ENCODE data around the gene RMND5B.

Gene RMND5B

DNA sequence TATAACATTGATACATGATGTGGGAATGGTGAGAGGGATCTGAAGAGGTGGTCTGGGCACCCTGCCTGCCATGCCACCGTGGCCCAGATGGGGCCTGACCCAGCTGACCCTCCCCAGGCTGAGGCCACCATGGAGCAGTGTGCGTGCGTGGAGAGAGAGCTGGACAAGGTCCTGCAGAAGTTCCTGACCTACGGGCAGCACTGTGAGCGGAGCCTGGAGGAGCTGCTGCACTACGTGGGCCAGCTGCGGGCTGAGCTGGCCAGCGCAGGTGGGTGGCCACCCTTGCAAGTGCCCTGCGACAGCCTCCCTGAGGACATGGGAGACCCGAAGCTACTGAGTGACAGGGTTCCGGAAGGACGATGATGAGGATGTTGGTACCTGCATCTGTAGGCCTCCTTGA is 7.2 kb downstream of the RMND5B start:
- TF ChIP-seq EZH2phosphoT487 (IDR thresholded peaks at IDR 0.05; ENCODE audit: low read length) (no peak), EZH2 (optimal IDR thresholded peaks at IDR 0.05; ENCODE audit: low read depth, low read length) (no peak)
- TF ChIP-seq, protein P1, sequence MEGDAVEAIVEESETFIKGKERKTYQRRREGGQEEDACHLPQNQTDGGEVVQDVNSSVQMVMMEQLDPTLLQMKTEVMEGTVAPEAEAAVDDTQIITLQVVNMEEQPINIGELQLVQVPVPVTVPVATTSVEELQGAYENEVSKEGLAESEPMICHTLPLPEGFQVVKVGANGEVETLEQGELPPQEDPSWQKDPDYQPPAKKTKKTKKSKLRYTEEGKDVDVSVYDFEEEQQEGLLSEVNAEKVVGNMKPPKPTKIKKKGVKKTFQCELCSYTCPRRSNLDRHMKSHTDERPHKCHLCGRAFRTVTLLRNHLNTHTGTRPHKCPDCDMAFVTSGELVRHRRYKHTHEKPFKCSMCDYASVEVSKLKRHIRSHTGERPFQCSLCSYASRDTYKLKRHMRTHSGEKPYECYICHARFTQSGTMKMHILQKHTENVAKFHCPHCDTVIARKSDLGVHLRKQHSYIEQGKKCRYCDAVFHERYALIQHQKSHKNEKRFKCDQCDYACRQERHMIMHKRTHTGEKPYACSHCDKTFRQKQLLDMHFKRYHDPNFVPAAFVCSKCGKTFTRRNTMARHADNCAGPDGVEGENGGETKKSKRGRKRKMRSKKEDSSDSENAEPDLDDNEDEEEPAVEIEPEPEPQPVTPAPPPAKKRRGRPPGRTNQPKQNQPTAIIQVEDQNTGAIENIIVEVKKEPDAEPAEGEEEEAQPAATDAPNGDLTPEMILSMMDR (IDR thresholded peaks at IDR 0.05; ENCODE audit: low read length): no peak
- no peak overlapping the region for H2AFZ ChIP-seq (ENCODE audit: low read length)
- no peaks in the 10 kb centered on the region for H3F3A ChIP-seq (ENCODE audit: insufficient read depth, low read length)
- no peaks in the 10 kb centered on the region for H4K20me1 ChIP-seq (ENCODE audit: insufficient read depth, low read length)
- no peak for DNase-seq
- no peaks in the 10 kb centered on the region for H3K9me3 ChIP-seq (replicated peaks; ENCODE audit: insufficient read depth, low read length)
- H3K9ac ChIP-seq (ENCODE audit: low read length): no peak overlapping the region
- H3K27ac ChIP-seq (ENCODE audit: low read length): no peak overlapping the region
- H3K4me2 ChIP-seq (ENCODE audit: low read depth, low read length): no peak overlapping the region
- peaks cover 32% of the 10 kb centered on the region for H3K79me2 ChIP-seq (ENCODE audit: low read length)
- H3K27me3 ChIP-seq (replicated peaks; ENCODE audit: insufficient read depth, low read length): no peaks in the 10 kb centered on the region
- no peaks in the 10 kb centered on the region; the same call in 1 of the 2 replicates for H3K36me3 ChIP-seq (replicated peaks; ENCODE audit: insufficient read depth, low read length)
- H3K4me3 ChIP-seq (ENCODE audit: low read length): no peak overlapping the region
- no peaks in the 10 kb centered on the region for H3K9me2 ChIP-seq (replicated peaks; ENCODE audit: insufficient read depth, low read length)
- H3K4me1 ChIP-seq (ENCODE audit: low read length): no peaks in the 10 kb centered on the region

DNA sequence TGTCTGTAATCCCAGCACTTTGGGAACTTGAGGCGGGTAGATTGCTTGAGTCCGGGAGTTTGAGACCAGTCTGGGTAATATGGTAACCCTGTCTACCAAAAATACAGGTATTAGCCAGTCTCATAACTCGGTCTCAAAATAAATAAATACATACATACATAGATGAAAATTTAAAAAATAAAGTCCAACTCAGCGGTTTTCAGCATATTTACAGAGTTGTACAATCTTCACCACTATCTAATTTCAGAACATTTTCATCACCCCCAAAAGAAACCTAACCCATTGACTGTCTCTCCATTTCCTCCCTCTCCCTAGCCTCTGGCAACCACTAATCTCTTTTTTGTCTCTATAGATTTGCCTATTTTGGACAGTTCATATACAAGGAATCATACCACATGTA is 10.7 kb downstream of the RMND5B start:
- no peaks in the 10 kb centered on the region; the same call in 1 of the 2 replicates for H3K36me3 ChIP-seq (replicated peaks; ENCODE audit: insufficient read depth, low read length)
- H3K4me1 ChIP-seq (ENCODE audit: low read length): no peaks in the 10 kb centered on the region
- H3K4me2 ChIP-seq (ENCODE audit: low read depth, low read length): no peak overlapping the region
- peaks cover 5% of the 10 kb centered on the region for H3F3A ChIP-seq (ENCODE audit: insufficient read depth, low read length)
- H3K9me3 ChIP-seq (replicated peaks; ENCODE audit: insufficient read depth, low read length): no peaks in the 10 kb centered on the region
- no peak overlapping the region for H3K4me3 ChIP-seq (ENCODE audit: low read length)
- no peaks in the 10 kb centered on the region for H3K27me3 ChIP-seq (replicated peaks; ENCODE audit: insufficient read depth, low read length)
- H4K20me1 ChIP-seq (ENCODE audit: insufficient read depth, low read length): peaks cover 5% of the 10 kb centered on the region; the same call in 1 of the 2 replicates
- no peak for DNase-seq
- peaks cover 5% of the 10 kb centered on the region for H3K79me2 ChIP-seq (ENCODE audit: low read length)
- TF ChIP-seq EZH2 (optimal IDR thresholded peaks at IDR 0.05; ENCODE audit: low read depth, low read length): no peak
- no peak overlapping the region for H3K27ac ChIP-seq (ENCODE audit: low read length)
- no peak overlapping the region for H2AFZ ChIP-seq (ENCODE audit: low read length)
- no peaks in the 10 kb centered on the region for H3K9me2 ChIP-seq (replicated peaks; ENCODE audit: insufficient read depth, low read length)
- H3K9ac ChIP-seq (ENCODE audit: low read length): no peak overlapping the region

GRCh38 chr5:178142642-178143041 is 11.8 kb downstream of the RMND5B start:
- no peak for DNase-seq
- no peaks in the 10 kb centered on the region; the same call in 1 of the 2 replicates for H3K36me3 ChIP-seq (replicated peaks; ENCODE audit: insufficient read depth, low read length)
- no peak overlapping the region for H2AFZ ChIP-seq (ENCODE audit: low read length)
- no peaks in the 10 kb centered on the region for H3K9me3 ChIP-seq (replicated peaks; ENCODE audit: insufficient read depth, low read length)
- H3K4me1 ChIP-seq (ENCODE audit: low read length): no peaks in the 10 kb centered on the region
- H3K79me2 ChIP-seq (ENCODE audit: low read length): no peaks in the 10 kb centered on the region; the same call in 1 of the 2 replicates
- H3K9ac ChIP-seq (ENCODE audit: low read length): no peak overlapping the region
- no peaks in the 10 kb centered on the region for H3K27me3 ChIP-seq (replicated peaks; ENCODE audit: insufficient read depth, low read length)
- H3K4me3 ChIP-seq (ENCODE audit: low read length): no peak overlapping the region
- TF ChIP-seq EZH2 (optimal IDR thresholded peaks at IDR 0.05; ENCODE audit: low read depth, low read length): no peak
- TF ChIP-seq, protein P1 (IDR thresholded peaks at IDR 0.05; ENCODE audit: low read length): no peak
- TF ChIP-seq EZH2phosphoT487 (IDR thresholded peaks at IDR 0.05; ENCODE audit: low read length): no peak
- no peaks in the 10 kb centered on the region for H3K9me2 ChIP-seq (replicated peaks; ENCODE audit: insufficient read depth, low read length)
- H3F3A ChIP-seq (ENCODE audit: insufficient read depth, low read length): peaks cover 8% of the 10 kb centered on the region
- H3K4me2 ChIP-seq (ENCODE audit: low read depth, low read length): no peak overlapping the region
- peaks cover 5% of the 10 kb centered on the region; the same call in 1 of the 2 replicates for H4K20me1 ChIP-seq (ENCODE audit: insufficient read depth, low read length)
- H3K27ac ChIP-seq (ENCODE audit: low read length): no peak overlapping the region

GRCh38 chr5:178143246-178143645 is 12.4 kb downstream of the RMND5B start:
- Histone ChIP-seq H3K4me1 (ENCODE audit: low read length) (no peaks in the 10 kb centered on the region), H3K79me2 (ENCODE audit: low read length) (no peaks in the 10 kb centered on the region), H3K36me3 (replicated peaks; ENCODE audit: insufficient read depth, low read length) (no peaks in the 10 kb centered on the region; the same call in 1 of the 2 replicates), H3K9me2 (replicated peaks; ENCODE audit: insufficient read depth, low read length) (no peaks in the 10 kb centered on the region), H4K20me1 (ENCODE audit: insufficient read depth, low read length) (peaks cover 5% of the 10 kb centered on the region; the same call in 1 of the 2 replicates), H3K9me3 (replicated peaks; ENCODE audit: insufficient read depth, low read length) (no peaks in the 10 kb centered on the region), H2AFZ (ENCODE audit: low read length) (no peak overlapping the region), H3K9ac (ENCODE audit: low read length) (no peak overlapping the region), H3K4me3 (ENCODE audit: low read length) (no peak overlapping the region), H3F3A (ENCODE audit: insufficient read depth, low read length) (peaks cover 8% of the 10 kb centered on the region), H3K4me2 (ENCODE audit: low read depth, low read length) (no peak overlapping the region), H3K27ac (ENCODE audit: low read length) (no peak overlapping the region), H3K27me3 (replicated peaks; ENCODE audit: insufficient read depth, low read length) (no peaks in the 10 kb centered on the region)
- TF ChIP-seq, protein P1 (IDR thresholded peaks at IDR 0.05; ENCODE audit: low read length): no peak
- no peak for TF ChIP-seq EZH2phosphoT487 (IDR thresholded peaks at IDR 0.05; ENCODE audit: low read length)
- TF ChIP-seq EZH2 (optimal IDR thresholded peaks at IDR 0.05; ENCODE audit: low read depth, low read length): no peak
- no peak for DNase-seq
